Ecto neural progenitor cell (in vitro differentiated cells): ENCODE results near the gene CCDC171.
"Not testable (repeated sequence)": the region's sequence is repeated elsewhere in the genome, so short reads cannot be mapped to it uniquely, and the experiment has no call there.

Experiments
- DNase-seq: peaks from one replicate; pipeline ENCODE4 v3.0.0-alpha.2; 2018; ENCODE audit warnings: low spot score

The CCDC171 gene

GRCh38 chr9:15570769-15571168 is 17.9 kb downstream of the CCDC171 start:
- DNase-seq: no peak

GRCh38 chr9:15572200-15572770 is 19.4 kb downstream of the CCDC171 start:
- DNase-seq: no peak

GRCh38 chr9:15576350-15577050 is 23.7 kb downstream of the CCDC171 start:
- DNase-seq: no peak

GRCh38 chr9:15578714-15579113 is 25.9 kb downstream of the CCDC171 start:
- no peak for DNase-seq

- no peak for DNase-seq
Measured at GRCh38 chr9:15584379-15584778, 31.5 kb downstream of the CCDC171 start.

DNA sequence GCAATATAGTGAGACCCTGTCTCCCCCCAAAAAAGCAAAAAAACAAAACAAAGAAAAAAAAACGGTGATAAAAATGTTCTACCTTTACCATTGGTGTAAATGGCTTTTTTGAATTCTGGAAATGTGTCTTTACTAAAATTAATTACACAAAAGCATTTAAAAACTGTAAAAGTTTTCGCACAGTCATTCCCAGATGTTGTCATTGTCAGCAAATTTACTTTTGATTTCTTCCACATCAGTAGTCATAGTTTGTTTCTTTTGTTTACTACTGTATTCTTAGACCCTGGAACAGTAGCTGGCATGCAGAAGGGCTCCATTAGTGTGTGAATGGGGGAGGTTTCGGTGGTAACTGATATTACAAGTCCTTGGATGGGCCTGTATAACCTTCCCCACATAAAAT is 39.5 kb downstream of the CCDC171 start:
- no peak for DNase-seq

DNA sequence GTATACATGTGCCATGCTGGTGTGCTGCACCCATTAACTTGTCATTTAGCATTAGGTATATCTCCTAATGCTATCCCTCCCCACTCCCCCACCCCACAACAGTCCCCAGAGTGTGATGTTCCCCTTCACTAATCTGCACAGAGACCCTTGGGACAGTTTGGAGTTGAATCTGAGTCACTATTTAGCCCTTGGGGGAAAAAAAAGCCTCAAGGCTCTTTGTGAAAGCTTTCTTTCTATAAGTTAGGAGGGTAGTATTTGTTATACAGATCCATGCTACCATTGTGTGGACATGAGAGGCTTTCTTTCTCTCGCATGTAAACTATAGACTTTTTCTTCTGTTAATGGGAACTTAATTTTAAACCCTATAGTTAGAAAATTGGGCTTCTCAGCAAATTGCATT is 40.1 kb downstream of the CCDC171 start:
- not testable (repeated sequence) for DNase-seq

DNA sequence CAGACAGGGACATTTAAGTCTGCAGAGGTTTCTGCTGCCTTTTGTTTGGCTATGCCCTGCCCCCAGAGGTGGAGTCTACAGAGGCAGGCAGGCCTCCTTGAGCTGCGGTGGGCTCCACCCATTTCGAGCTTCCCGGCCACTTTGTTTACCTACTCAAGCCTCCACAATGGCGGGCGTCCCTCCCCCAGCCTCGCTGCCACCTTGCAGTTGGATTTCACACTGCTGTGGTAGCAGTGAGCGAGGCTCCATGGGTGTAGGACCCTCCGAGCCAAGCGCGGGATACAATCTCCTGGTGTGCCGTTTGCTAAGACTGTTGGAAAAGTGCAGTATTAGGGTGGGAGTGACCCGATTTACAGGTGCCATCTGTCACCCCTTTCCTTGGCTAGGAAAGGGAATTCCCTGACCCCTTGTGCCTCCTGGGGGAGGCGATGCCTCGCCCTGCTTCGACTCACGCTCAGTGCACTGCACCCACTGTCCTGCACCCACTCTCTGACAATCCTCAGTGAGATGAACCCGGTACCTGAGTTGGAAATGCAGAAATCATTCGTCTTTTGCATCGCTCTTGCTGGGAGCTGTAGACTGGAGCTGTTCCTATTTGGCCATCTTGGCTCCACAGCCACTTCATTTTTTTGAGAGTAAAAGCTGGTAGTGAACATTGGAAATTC is 48.0 kb downstream of the CCDC171 start:
- DNase-seq: not testable (repeated sequence)

- DNase-seq: no peak
Measured at GRCh38 chr9:15606643-15607472, 54.0 kb downstream of the CCDC171 start.

- no peak for DNase-seq
Measured at GRCh38 chr9:15612962-15613361, 60.1 kb downstream of the CCDC171 start.

DNA sequence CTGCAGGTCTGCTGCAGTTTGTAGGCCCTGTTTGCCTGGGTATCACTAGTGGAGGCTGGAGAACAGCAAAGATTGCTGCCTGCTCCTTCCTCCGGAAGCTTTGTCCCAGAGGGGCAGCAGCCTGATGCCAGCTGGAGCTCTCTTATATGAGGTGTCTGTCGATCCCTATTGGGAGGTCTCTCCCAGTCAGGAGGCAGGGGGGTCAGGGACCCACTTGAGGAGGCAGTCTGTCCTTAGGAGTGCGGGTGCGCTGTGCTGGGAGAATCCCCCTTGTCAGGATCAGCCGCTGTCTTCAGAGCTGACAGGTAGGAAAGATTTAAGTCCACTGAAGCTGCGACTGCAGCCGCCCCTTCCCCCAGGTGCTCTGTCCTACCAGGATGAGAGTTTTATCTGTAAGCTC is 64.9 kb downstream of the CCDC171 start:
- no peak for DNase-seq

GRCh38 chr9:15618540-15619331 is 65.9 kb downstream of the CCDC171 start:
- no peak for DNase-seq

GRCh38 chr9:15622318-15622971 is 69.6 kb downstream of the CCDC171 start:
- no peak for DNase-seq

- no peak for DNase-seq
Measured at GRCh38 chr9:15635752-15636151, 82.9 kb downstream of the CCDC171 start.

DNA sequence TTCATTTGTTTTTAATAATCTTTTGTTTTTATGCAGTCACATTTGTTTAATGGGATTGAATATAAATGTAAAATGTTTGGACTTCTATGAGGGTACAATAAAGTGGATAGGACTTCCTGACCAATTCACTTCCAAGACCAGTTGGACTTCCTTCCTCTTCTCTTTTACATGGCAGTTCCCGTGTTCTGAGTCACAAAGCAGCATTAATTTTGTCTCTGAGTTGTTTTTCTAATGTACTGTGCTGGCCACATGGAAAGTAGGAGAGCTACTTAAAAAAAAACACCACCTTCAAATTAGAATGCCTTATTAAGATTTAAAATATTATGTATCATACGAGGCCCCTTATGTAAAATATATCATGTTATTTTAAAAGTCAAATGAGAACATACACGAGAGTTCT is 87.3 kb downstream of the CCDC171 start:
- no peak for DNase-seq

- no peak for DNase-seq
Measured at GRCh38 chr9:15641291-15641690, 88.4 kb downstream of the CCDC171 start.

GRCh38 chr9:15642369-15642962 is 89.6 kb downstream of the CCDC171 start:
- no peak for DNase-seq

DNA sequence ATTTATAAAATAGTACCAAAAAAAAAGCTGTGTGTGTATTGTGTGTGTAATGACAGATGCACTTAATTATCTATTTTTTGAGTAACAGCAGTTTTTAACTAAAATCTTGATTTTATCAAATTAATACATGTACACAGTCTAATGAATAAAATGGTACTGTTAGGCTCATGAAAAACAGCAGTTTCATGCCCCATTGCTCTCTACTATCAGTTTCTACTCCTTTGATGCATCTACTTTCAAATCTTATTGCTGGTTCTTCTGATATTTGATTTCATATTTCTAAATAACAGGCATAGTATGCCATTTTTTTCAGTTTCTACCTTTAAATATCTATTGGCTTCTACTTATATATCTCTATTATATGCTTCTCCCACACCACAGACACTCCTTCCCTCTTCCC is 117.4 kb downstream of the CCDC171 start:
- DNase-seq: no peak

- no peak for DNase-seq
Measured at GRCh38 chr9:15670894-15671293, 118.1 kb downstream of the CCDC171 start.

- no peak for DNase-seq
Measured at GRCh38 chr9:15693701-15694100, 140.9 kb downstream of the CCDC171 start.

DNA sequence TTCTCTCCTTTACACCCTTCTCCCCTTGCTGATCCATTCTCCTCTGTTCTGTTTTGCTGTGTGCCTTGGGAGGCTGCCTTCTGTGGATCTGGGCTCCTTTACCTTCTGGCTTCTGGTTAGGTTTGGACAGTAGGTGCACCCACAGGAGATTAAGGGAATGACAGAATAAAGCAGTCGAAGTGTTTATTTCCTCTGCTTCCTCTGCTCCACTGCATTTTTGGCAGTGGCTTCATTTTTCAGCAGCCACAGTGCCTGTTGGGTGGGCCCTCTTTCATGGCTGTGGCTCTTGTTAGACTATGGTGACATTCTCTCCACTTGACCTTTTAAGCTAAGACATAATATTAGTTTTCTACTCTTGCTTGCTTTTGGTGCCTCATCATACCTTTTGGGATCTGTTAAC is 144.1 kb downstream of the CCDC171 start:
- no peak for DNase-seq
